ENCODE results near the gene RHBDD1.
A peak's percentile ranks its signal among the peaks of the same experiment; 100 is the strongest.

RHBDD1 gene

GRCh38 chr2:226915846-226916360, 80.0 kb downstream of the RHBDD1 start:
- peak in 1 of 2 experiments; percentile 16 for DNase-seq (ENCODE audit: low read depth in 2 of 2)

- no peak for DNase-seq (ENCODE audit: low read depth in 2 of 2)
Observed at GRCh38 chr2:226916669-226917068, 80.8 kb downstream of the RHBDD1 start.

GRCh38 chr2:226932443-226932842, 96.6 kb downstream of the RHBDD1 start:
- no peak for DNase-seq (ENCODE audit: low read depth in 2 of 2)

GRCh38 chr2:226934546-226935201, 98.8 kb downstream of the RHBDD1 start:
- DNase-seq (ENCODE audit: low read depth in 2 of 2) = no peak

- DNase-seq (ENCODE audit: low read depth in 2 of 2) = no peak
Observed at GRCh38 chr2:226943862-226944620, 108.2 kb downstream of the RHBDD1 start.

GRCh38 chr2:226953206-226953605, 117.4 kb downstream of the RHBDD1 start:
- DNase-seq (ENCODE audit: low read depth in 2 of 2) = no peak

GRCh38 chr2:226953826-226954225, 118.0 kb downstream of the RHBDD1 start:
- DNase-seq (ENCODE audit: low read depth in 2 of 2) = no peak

GRCh38 chr2:226956659-226957058, 120.8 kb downstream of the RHBDD1 start:
- DNase-seq (ENCODE audit: low read depth in 2 of 2) = no peak

GRCh38 chr2:226959418-226959817, 123.6 kb downstream of the RHBDD1 start:
- DNase-seq (ENCODE audit: low read depth in 2 of 2) = no peak

- DNase-seq (ENCODE audit: low read depth in 2 of 2) = no peak
Observed at GRCh38 chr2:226962176-226962773, 126.4 kb downstream of the RHBDD1 start.

GRCh38 chr2:226963528-226963927, 127.7 kb downstream of the RHBDD1 start:
- peak; percentile 37 to 45 for DNase-seq (ENCODE audit: low read depth in 2 of 2)

GRCh38 chr2:226965376-226965775, 129.5 kb downstream of the RHBDD1 start:
- no peak for DNase-seq (ENCODE audit: low read depth in 2 of 2)

GRCh38 chr2:226969417-226970080, 133.7 kb downstream of the RHBDD1 start:
- peak; percentile 64 to 72 for DNase-seq (ENCODE audit: low read depth in 2 of 2)

GRCh38 chr2:226970362-226970761, 134.5 kb downstream of the RHBDD1 start:
- DNase-seq (ENCODE audit: low read depth in 2 of 2) = no peak

- DNase-seq (ENCODE audit: low read depth in 2 of 2) = no peak
Observed at GRCh38 chr2:226971084-226971483, 135.2 kb downstream of the RHBDD1 start.

GRCh38 chr2:226971770-226972169, 135.9 kb downstream of the RHBDD1 start:
- no peak for DNase-seq (ENCODE audit: low read depth in 2 of 2)

- DNase-seq (ENCODE audit: low read depth in 2 of 2) = no peak
Observed at GRCh38 chr2:226973816-226974215, 138.0 kb downstream of the RHBDD1 start.

GRCh38 chr2:226977775-226978190, 141.9 kb downstream of the RHBDD1 start:
- peak; percentile 82 to 84 for DNase-seq (ENCODE audit: low read depth in 2 of 2)

GRCh38 chr2:226978300-226978699, 142.4 kb downstream of the RHBDD1 start:
- no peak for DNase-seq (ENCODE audit: low read depth in 2 of 2)

- no peak for DNase-seq (ENCODE audit: low read depth in 2 of 2)
Observed at GRCh38 chr2:226979004-226979403, 143.2 kb downstream of the RHBDD1 start.

- no peak for DNase-seq (ENCODE audit: low read depth in 2 of 2)
Observed at GRCh38 chr2:226981791-226982326, 146.0 kb downstream of the RHBDD1 start.

Measured in fibroblast of skin of left quadriceps (primary cell).